HEK293 (cell line): ENCODE results near the gene ITGA3.

ENCODE experiments used
- CTCF ChIA-PET: fragments of 350-600 bp; formaldehyde crosslinking; extraction: SDS; loops from one replicate; lab custom pipeline; 2021; ENCODE audit warnings: antibody characterized with exemption; lab: Yijun Ruan, JAX
- POLR2A ChIA-PET: fragments of 300-600 bp; formaldehyde crosslinking; extraction: SDS; loops from one replicate; lab custom pipeline; 2020; ENCODE audit warnings: antibody characterized with exemption, inconsistent platforms; lab: Yijun Ruan, JAX
- H3K27ac ChIP-seq: fragments of 200-500 bp; sonication (Bioruptor generic); 2 replicates; pipeline ENCODE4 v1.5.1; 2014; ENCODE audit warnings: low read depth, low read length, control low read depth, inconsistent platforms; ENCODE audit errors: extremely low read depth
- H3K36me3 ChIP-seq, 2 experiments: fragments of 200-500 bp in 1 of 2; sonication (Bioruptor generic) in 1 of 2; 1 replicate in 1 of 2; 2 replicates in 1 of 2; pipeline ENCODE4 v1.5.1; 2014 to 2017; ENCODE audit warnings: inconsistent platforms in 2 of 2, low read length in 2 of 2; ENCODE audit not compliant: control insufficient read depth in 2 of 2, insufficient read depth in 1 of 2
- H3K4me1 ChIP-seq: fragments of 200-500 bp; sonication (Bioruptor generic); 2 replicates; pipeline ENCODE4 v1.5.1; 2014; ENCODE audit warnings: mild to moderate bottlenecking, low read length, inconsistent platforms; ENCODE audit not compliant: control insufficient read depth, insufficient read depth
- H3K4me3 ChIP-seq: 2 replicates; pipeline ENCODE4 v1.5.1; 2011; ENCODE audit warnings: low read depth, mild to moderate bottlenecking, control low read depth, low read length, moderate library complexity
- H3K9me3 ChIP-seq: fragments of 200-500 bp; sonication (Bioruptor generic); 2 replicates; pipeline ENCODE4 v1.5.1; 2014; ENCODE audit warnings: low read depth, low read length, inconsistent platforms; ENCODE audit not compliant: control insufficient read depth, insufficient read depth
- SP7 ChIP-seq: fragments of 450-650 bp; formaldehyde crosslinking; IDR thresholded peaks from 2 replicates; pipeline ENCODE4 v1.5.1; 2016; ENCODE audit warnings: missing biosample characterization, missing genetic modification characterization
- ZFHX2 ChIP-seq: fragments of 450-650 bp; formaldehyde crosslinking; conservative IDR thresholded peaks from 2 replicates; pipeline ENCODE4 v1.5.1; 2016; ENCODE audit warnings: missing biosample characterization, missing genetic modification characterization
- ZFP41 ChIP-seq: fragments of 450-650 bp; formaldehyde crosslinking; IDR thresholded peaks from 2 replicates; pipeline ENCODE4 v1.5.1; 2016; ENCODE audit warnings: missing biosample characterization, missing genetic modification characterization, borderline replicate concordance
- ZNF112 ChIP-seq: fragments of 450-650 bp; formaldehyde crosslinking; IDR thresholded peaks from 2 replicates; pipeline ENCODE4 v1.5.0; 2017; ENCODE audit warnings: missing biosample characterization, missing genetic modification characterization
- ZNF19 ChIP-seq: fragments of 450-650 bp; formaldehyde crosslinking; IDR thresholded peaks from 2 replicates; pipeline ENCODE4; 2016; ENCODE audit warnings: missing biosample characterization, missing genetic modification characterization, low read depth
- ZNF221 ChIP-seq: fragments of 450-650 bp; formaldehyde crosslinking; IDR thresholded peaks from 2 replicates; pipeline ENCODE4 v1.5.1; 2017; ENCODE audit warnings: missing biosample characterization, missing genetic modification characterization, borderline replicate concordance
- ZNF23 ChIP-seq: fragments of 450-650 bp; formaldehyde crosslinking; IDR thresholded peaks from 2 replicates; pipeline ENCODE4 v1.5.1; 2016; ENCODE audit warnings: missing biosample characterization, missing genetic modification characterization, borderline replicate concordance
- ZNF266 ChIP-seq: fragments of 450-650 bp; formaldehyde crosslinking; IDR thresholded peaks from 2 replicates; pipeline ENCODE4 v1.5.1; 2016; ENCODE audit warnings: missing biosample characterization, missing genetic modification characterization, low read depth
- ZNF621 ChIP-seq: fragments of 450-650 bp; formaldehyde crosslinking; IDR thresholded peaks from 2 replicates; pipeline ENCODE4 v1.5.1; 2017; ENCODE audit warnings: missing biosample characterization, missing genetic modification characterization
- ZNF658 ChIP-seq: fragments of 450-650 bp; formaldehyde crosslinking; IDR thresholded peaks from 2 replicates; pipeline ENCODE4; 2016; ENCODE audit warnings: missing biosample characterization, missing genetic modification characterization
- ZNF707 ChIP-seq: fragments of 450-650 bp; formaldehyde crosslinking; IDR thresholded peaks from 2 replicates; pipeline ENCODE4 v1.5.1; 2016; ENCODE audit warnings: missing biosample characterization, missing genetic modification characterization
- TF ChIP-seq, protein P1 (sequence below): fragments of 450-650 bp; formaldehyde crosslinking; IDR thresholded peaks from 2 replicates; pipeline ENCODE4 v1.5.1; 2016; ENCODE audit warnings: missing biosample characterization, missing genetic modification characterization
- TF ChIP-seq, protein P2 (sequence below): fragments of 450-650 bp; formaldehyde crosslinking; IDR thresholded peaks from 2 replicates; pipeline ENCODE4 v1.5.1; 2016; ENCODE audit warnings: missing biosample characterization, missing genetic modification characterization
- TF ChIP-seq, protein P3 (sequence below): fragments of 450-650 bp; formaldehyde crosslinking; optimal IDR thresholded peaks from 2 replicates; pipeline ENCODE3; 2016; ENCODE audit warnings: missing biosample characterization, mild to moderate bottlenecking, missing genetic modification characterization
- TF ChIP-seq, protein P4 (sequence below): fragments of 450-650 bp; formaldehyde crosslinking; IDR thresholded peaks from 2 replicates; pipeline ENCODE4 v1.5.1; 2016; ENCODE audit warnings: missing biosample characterization, missing genetic modification characterization
- TF ChIP-seq, protein P5 (sequence below): fragments of 450-650 bp; formaldehyde crosslinking; IDR thresholded peaks from 2 replicates; pipeline ENCODE4 v1.5.1; 2017; ENCODE audit warnings: missing biosample characterization, missing genetic modification characterization

ITGA3 gene

DNA sequence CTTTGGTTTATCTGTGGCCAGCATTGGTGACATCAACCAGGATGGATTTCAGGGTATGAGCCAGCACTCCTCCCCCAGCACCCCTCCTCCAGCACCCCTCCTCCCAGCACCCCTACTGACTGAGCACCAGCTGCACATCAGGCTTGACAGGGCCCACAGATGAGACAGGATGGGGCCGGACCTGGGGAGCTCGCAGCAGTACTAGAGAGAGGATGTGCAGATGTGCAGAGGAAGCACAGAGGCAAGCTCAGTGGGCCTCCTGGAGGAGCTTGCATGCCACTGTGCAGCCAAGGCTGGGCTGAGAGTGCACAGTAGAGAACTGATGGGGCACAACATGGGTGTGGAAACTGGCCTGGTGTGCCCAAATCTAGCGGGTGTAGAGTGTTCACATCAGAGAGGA lies 16.2 kb downstream of the ITGA3 start (continued):
- TF ChIP-seq, protein P1, sequence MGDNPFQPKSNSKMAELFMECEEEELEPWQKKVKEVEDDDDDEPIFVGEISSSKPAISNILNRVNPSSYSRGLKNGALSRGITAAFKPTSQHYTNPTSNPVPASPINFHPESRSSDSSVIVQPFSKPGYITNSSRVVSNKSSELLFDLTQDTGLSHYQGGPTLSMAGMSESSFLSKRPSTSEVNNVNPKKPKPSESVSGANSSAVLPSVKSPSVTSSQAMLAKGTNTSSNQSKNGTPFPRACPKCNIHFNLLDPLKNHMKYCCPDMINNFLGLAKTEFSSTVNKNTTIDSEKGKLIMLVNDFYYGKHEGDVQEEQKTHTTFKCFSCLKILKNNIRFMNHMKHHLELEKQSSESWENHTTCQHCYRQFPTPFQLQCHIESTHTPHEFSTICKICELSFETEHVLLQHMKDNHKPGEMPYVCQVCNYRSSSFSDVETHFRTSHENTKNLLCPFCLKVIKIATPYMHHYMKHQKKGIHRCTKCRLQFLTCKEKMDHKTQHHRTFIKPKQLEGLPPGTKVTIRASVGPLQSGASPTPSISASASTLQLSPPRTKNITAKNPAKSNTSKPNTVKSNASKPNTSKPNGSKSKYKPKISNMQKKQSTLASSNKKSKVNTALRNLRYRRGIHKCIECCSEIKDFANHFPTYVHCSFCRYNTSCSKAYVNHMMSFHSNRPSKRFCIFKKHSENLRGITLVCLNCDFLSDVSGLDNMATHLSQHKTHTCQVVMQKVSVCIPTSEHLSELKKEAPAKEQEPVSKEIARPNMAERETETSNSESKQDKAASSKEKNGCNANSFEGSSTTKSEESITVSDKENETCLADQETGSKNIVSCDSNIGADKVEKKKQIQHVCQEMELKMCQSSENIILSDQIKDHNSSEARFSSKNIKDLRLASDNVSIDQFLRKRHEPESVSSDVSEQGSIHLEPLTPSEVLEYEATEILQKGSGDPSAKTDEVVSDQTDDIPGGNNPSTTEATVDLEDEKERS (tag by site-specific recombination) = no peak
- TF ChIP-seq ZFHX2 (no peak), ZNF266 (no peak), ZNF621 (tag by site-specific recombination) (no peak)
- TF ChIP-seq, protein P2, sequence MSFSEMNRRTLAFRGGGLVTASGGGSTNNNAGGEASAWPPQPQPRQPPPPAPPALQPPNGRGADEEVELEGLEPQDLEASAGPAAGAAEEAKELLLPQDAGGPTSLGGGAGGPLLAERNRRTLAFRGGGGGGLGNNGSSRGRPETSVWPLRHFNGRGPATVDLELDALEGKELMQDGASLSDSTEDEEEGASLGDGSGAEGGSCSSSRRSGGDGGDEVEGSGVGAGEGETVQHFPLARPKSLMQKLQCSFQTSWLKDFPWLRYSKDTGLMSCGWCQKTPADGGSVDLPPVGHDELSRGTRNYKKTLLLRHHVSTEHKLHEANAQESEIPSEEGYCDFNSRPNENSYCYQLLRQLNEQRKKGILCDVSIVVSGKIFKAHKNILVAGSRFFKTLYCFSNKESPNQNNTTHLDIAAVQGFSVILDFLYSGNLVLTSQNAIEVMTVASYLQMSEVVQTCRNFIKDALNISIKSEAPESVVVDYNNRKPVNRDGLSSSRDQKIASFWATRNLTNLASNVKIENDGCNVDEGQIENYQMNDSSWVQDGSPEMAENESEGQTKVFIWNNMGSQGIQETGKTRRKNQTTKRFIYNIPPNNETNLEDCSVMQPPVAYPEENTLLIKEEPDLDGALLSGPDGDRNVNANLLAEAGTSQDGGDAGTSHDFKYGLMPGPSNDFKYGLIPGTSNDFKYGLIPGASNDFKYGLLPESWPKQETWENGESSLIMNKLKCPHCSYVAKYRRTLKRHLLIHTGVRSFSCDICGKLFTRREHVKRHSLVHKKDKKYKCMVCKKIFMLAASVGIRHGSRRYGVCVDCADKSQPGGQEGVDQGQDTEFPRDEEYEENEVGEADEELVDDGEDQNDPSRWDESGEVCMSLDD = no peak

DNA sequence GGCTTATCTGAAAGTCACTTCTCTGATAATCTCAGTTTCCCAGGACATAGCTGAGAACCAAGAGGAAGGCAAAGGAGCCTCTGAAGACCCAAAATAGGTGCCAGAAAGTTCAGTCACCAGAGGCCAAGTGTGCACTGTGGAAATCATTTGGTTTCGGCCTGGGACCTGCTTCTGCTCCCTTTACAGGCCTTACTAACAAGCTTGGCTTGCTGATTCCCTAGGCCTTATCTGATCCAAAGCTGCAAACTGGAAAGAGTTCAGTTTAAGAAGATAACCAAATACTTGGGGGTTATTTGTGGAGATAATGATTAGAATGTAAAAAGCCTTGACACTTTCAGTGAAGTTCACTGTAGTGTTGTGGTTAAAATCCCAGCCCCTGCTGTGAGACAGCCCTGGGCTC lies 17.0 kb downstream of the ITGA3 start:
- H3K36me3 ChIP-seq = peaks cover 0 to 37% of the 10 kb centered on the region in 2 experiments; a peak in 1 of 3 replicates
- H3K4me3 ChIP-seq = no peak overlapping the region
- no peaks in the 10 kb centered on the region for H3K9me3 ChIP-seq
- TF ChIP-seq ZNF658 (tag by site-specific recombination) = no peak
- no peak for TF ChIP-seq SP7 (tag by site-specific recombination)
- no peak for TF ChIP-seq ZNF23
- TF ChIP-seq ZNF112 = no peak
- TF ChIP-seq, protein P1 (tag by site-specific recombination) = no peak
- TF ChIP-seq, protein P3, sequence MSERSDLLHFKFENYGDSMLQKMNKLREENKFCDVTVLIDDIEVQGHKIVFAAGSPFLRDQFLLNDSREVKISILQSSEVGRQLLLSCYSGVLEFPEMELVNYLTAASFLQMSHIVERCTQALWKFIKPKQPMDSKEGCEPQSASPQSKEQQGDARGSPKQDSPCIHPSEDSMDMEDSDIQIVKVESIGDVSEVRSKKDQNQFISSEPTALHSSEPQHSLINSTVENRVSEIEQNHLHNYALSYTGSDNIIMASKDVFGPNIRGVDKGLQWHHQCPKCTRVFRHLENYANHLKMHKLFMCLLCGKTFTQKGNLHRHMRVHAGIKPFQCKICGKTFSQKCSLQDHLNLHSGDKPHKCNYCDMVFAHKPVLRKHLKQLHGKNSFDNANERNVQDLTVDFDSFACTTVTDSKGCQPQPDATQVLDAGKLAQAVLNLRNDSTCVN = no peak
- no peak for TF ChIP-seq ZNF707 (tag by site-specific recombination)
- TF ChIP-seq ZNF19 = no peak
- H3K27ac ChIP-seq = no peak overlapping the region
- POLR2A ChIA-PET = no interaction called here
- CTCF ChIA-PET = interaction anchor here (1.3 to 2.8 kb wide), 6 partner anchors 9 to 120 kb away, joined by 3 to 11 read pairs (median 6); partner anchors contain the start of gene ITGA3
- H3K4me1 ChIP-seq = no peaks in the 10 kb centered on the region

DNA sequence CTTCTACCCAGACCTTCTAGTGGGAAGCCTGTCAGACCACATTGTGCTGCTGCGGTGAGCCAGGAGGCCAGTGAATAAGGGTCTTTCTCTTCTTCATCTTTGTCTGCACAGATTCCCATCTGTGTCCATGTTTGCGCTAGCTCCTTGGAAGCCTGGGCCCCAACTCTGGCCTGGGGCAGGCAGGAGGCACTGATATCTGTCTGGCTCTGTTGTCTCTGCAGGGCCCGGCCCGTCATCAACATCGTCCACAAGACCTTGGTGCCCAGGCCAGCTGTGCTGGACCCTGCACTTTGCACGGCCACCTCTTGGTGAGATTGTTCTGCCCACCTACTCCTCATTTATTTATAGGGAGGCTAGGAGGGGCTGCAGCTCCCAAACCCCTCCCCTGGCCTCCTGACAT lies 18.3 kb downstream of the ITGA3 start:
- ChIA-PET POLR2A (no interaction called here), CTCF (interaction anchor here (1.0 to 2.8 kb wide), 6 partner anchors 8 to 121 kb away, joined by 3 to 11 read pairs (median 7); partner anchors contain the start of gene ITGA3)
- Histone ChIP-seq H3K27ac (no peak overlapping the region), H3K4me1 (no peaks in the 10 kb centered on the region), H3K9me3 (no peaks in the 10 kb centered on the region), H3K4me3 (no peak overlapping the region), H3K36me3 (peaks cover 0 to 41% of the 10 kb centered on the region in 2 experiments; a peak in 1 of 3 replicates)
- no peak for TF ChIP-seq ZNF221 (tag by site-specific recombination)
- TF ChIP-seq, protein P4, sequence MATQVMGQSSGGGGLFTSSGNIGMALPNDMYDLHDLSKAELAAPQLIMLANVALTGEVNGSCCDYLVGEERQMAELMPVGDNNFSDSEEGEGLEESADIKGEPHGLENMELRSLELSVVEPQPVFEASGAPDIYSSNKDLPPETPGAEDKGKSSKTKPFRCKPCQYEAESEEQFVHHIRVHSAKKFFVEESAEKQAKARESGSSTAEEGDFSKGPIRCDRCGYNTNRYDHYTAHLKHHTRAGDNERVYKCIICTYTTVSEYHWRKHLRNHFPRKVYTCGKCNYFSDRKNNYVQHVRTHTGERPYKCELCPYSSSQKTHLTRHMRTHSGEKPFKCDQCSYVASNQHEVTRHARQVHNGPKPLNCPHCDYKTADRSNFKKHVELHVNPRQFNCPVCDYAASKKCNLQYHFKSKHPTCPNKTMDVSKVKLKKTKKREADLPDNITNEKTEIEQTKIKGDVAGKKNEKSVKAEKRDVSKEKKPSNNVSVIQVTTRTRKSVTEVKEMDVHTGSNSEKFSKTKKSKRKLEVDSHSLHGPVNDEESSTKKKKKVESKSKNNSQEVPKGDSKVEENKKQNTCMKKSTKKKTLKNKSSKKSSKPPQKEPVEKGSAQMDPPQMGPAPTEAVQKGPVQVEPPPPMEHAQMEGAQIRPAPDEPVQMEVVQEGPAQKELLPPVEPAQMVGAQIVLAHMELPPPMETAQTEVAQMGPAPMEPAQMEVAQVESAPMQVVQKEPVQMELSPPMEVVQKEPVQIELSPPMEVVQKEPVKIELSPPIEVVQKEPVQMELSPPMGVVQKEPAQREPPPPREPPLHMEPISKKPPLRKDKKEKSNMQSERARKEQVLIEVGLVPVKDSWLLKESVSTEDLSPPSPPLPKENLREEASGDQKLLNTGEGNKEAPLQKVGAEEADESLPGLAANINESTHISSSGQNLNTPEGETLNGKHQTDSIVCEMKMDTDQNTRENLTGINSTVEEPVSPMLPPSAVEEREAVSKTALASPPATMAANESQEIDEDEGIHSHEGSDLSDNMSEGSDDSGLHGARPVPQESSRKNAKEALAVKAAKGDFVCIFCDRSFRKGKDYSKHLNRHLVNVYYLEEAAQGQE (tag by site-specific recombination) = no peak
- TF ChIP-seq ZFP41 (tag by site-specific recombination) = no peak
- TF ChIP-seq, protein P5, sequence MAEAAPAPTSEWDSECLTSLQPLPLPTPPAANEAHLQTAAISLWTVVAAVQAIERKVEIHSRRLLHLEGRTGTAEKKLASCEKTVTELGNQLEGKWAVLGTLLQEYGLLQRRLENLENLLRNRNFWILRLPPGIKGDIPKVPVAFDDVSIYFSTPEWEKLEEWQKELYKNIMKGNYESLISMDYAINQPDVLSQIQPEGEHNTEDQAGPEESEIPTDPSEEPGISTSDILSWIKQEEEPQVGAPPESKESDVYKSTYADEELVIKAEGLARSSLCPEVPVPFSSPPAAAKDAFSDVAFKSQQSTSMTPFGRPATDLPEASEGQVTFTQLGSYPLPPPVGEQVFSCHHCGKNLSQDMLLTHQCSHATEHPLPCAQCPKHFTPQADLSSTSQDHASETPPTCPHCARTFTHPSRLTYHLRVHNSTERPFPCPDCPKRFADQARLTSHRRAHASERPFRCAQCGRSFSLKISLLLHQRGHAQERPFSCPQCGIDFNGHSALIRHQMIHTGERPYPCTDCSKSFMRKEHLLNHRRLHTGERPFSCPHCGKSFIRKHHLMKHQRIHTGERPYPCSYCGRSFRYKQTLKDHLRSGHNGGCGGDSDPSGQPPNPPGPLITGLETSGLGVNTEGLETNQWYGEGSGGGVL (tag by site-specific recombination) = no peak
